ENCODE results near the gene C19orf85. TPM values are rescaled to one million over a fixed set of nuclear protein-coding genes. Genes with fewer than 3 reads are reported as not detected.

The C19orf85 gene
- total and polyA plus RNA-seq, 9 donors, result not detected

DNA sequence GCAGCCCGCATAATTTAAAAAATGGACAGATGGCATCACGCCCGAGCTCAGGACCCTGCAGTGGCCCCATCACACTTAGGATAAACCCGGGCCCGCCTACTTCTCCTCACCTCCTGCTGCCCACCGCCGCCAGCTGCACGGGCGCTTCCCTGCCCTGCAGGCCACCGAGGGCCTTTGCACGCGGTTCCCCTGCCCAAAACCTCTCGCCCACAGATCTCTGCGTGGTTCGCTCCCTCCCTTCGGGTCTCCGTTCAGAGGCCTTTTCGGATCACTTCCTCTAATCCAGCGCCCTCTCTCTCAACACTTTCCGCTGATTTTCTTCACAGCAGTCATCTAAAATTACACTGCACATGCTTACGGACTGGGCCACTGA lies 23.2 kb downstream of the C19orf85 start:
- TF ChIP-seq, protein P1, sequence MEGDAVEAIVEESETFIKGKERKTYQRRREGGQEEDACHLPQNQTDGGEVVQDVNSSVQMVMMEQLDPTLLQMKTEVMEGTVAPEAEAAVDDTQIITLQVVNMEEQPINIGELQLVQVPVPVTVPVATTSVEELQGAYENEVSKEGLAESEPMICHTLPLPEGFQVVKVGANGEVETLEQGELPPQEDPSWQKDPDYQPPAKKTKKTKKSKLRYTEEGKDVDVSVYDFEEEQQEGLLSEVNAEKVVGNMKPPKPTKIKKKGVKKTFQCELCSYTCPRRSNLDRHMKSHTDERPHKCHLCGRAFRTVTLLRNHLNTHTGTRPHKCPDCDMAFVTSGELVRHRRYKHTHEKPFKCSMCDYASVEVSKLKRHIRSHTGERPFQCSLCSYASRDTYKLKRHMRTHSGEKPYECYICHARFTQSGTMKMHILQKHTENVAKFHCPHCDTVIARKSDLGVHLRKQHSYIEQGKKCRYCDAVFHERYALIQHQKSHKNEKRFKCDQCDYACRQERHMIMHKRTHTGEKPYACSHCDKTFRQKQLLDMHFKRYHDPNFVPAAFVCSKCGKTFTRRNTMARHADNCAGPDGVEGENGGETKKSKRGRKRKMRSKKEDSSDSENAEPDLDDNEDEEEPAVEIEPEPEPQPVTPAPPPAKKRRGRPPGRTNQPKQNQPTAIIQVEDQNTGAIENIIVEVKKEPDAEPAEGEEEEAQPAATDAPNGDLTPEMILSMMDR (IDR thresholded peaks at IDR 0.05), result no peak
- TF ChIP-seq POLR2A (IDR thresholded peaks at IDR 0.05) (no peak), EP300 (IDR thresholded peaks at IDR 0.05) (no peak)
- no peaks in the 10 kb centered on the region for H3K27me3 ChIP-seq
- WGBS, 3 donors, result 2 to 5% (median 4%) methylated on average over 21 of the region's 21 CpGs
- H3K9me3 ChIP-seq, result no peaks in the 10 kb centered on the region
- no peaks in the 10 kb centered on the region for H3K36me3 ChIP-seq
- no peak overlapping the region for H3K27ac ChIP-seq
- no peaks in the 10 kb centered on the region for H3K4me1 ChIP-seq (ENCODE audit: insufficient read depth)
- intact Hi-C loops (cut with DNase I), result no loop called here
- H3K4me3 ChIP-seq, result no peak overlapping the region
- DNase-seq, result no peak

DNA sequence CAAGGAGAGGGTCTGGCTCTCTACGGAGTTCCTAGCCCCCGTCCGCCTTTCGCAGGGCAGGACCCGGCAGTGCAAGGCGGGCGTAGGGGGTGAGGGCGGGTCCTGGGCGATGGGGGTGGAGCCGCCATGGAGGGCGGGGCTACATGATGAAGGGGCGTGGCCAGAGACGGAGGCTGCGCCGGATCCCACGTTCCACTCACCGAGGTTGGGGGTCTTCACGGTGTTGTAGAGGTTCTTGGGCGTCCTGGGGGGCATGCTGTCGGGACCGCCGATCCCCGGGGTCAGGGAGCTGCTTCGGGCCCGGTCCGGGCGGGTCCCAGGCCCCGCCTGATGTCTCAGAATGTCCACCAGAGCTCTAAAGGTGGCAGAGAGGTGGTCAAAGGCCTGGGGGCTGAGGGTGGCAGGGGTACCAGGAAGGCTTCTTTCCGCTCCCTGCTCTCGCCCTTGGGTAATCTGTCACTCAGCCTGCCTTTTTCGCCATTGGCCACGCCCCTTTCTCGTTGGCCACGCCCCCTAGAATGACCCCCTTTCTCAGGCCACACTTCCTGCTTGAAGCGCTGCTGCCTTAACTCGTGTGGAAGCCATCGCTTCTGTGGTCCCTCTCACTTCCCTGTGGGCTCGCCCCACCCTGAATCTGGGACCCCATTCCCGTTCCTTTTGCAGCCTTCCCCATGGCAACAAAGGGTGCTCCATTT lies 24.0 kb downstream of the C19orf85 start:
- Histone ChIP-seq H3K4me1 (ENCODE audit: insufficient read depth) (no peaks in the 10 kb centered on the region), H3K36me3 (no peaks in the 10 kb centered on the region), H3K27ac (no peak overlapping the region), H3K27me3 (no peaks in the 10 kb centered on the region), H3K4me3 (no peak overlapping the region), H3K9me3 (no peaks in the 10 kb centered on the region)
- DNase-seq, result no peak
- intact Hi-C loops (cut with DNase I), result no loop called here
- WGBS, 3 donors, result 3 to 5% (median 5%) methylated on average over 29 to 39 of the region's 39 CpGs
- TF ChIP-seq POLR2A (IDR thresholded peaks at IDR 0.05) (no peak), EP300 (IDR thresholded peaks at IDR 0.05) (no peak)
- TF ChIP-seq, protein P1 (IDR thresholded peaks at IDR 0.05), result no peak

GRCh38 chr19:55439052-55439451 lies 25.5 kb downstream of the C19orf85 start:
- Histone ChIP-seq H3K4me1 (ENCODE audit: insufficient read depth) (no peaks in the 10 kb centered on the region), H3K4me3 (no peak overlapping the region), H3K27ac (no peak overlapping the region), H3K36me3 (no peaks in the 10 kb centered on the region), H3K27me3 (no peaks in the 10 kb centered on the region), H3K9me3 (no peaks in the 10 kb centered on the region)
- TF ChIP-seq, protein P1 (IDR thresholded peaks at IDR 0.05), result no peak
- TF ChIP-seq POLR2A (IDR thresholded peaks at IDR 0.05) (no peak), EP300 (IDR thresholded peaks at IDR 0.05) (no peak)
- intact Hi-C loops (cut with DNase I), result no loop called here
- no peak for DNase-seq
- WGBS, 3 donors, result 67 to 82% (median 82%) methylated on average over 5 of the region's 5 CpGs

GRCh38 chr19:55437410-55437809 lies 27.1 kb downstream of the C19orf85 start:
- no peaks in the 10 kb centered on the region for H3K9me3 ChIP-seq
- H3K27me3 ChIP-seq, result no peaks in the 10 kb centered on the region
- intact Hi-C loops (cut with DNase I), result no loop called here
- 1 to 2% (median 1%) methylated on average over 13 to 17 of the region's 17 CpGs for WGBS, 3 donors
- no peak overlapping the region for H3K27ac ChIP-seq
- H3K36me3 ChIP-seq, result no peaks in the 10 kb centered on the region
- H3K4me1 ChIP-seq (ENCODE audit: insufficient read depth), result no peaks in the 10 kb centered on the region
- DNase-seq, result peak in 3 of 5 donors; percentile 46 to 71 (median 67)
- TF ChIP-seq, protein P1 (IDR thresholded peaks at IDR 0.05), result no peak
- TF ChIP-seq POLR2A (IDR thresholded peaks at IDR 0.05) (no peak), EP300 (IDR thresholded peaks at IDR 0.05) (no peak)
- no peak overlapping the region for H3K4me3 ChIP-seq

Data from ovary (tissue), 9 donors.